HG02763 (cell line): ENCODE results near the gene RBMS3.
"Not testable (repeated sequence)": the region's sequence is repeated elsewhere in the genome, so short reads cannot be mapped to it uniquely, and the experiment has no call there.

Experiments used
- ATAC-seq: cut with Tn5 transposase; IDR thresholded peaks from one replicate; pipeline ENCODE4 v1.9.1; 2021; ENCODE audit warnings: mild to moderate bottlenecking, moderate library complexity; ENCODE audit not compliant: unreplicated experiment

Gene RBMS3

DNA sequence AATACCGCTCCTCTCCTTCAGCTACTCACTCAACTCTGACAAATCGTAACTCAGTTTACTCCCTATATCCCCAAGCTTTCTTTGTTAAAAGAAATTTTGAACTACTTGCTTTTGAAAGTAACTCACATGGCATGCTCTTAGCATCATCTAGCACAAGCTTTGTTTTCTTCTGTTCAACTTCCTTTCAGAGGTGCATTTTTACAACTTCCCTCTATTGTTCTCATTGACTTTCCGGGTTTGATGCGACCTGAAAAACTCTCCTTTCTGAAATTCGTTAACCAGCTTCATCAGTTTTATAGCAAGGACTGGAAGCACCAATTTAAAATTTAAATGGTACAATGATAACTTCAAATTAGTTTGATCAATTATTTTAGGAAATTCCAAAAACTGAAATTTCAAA, 696.0 kb downstream of the RBMS3 start:
- ATAC-seq, result no peak

DNA sequence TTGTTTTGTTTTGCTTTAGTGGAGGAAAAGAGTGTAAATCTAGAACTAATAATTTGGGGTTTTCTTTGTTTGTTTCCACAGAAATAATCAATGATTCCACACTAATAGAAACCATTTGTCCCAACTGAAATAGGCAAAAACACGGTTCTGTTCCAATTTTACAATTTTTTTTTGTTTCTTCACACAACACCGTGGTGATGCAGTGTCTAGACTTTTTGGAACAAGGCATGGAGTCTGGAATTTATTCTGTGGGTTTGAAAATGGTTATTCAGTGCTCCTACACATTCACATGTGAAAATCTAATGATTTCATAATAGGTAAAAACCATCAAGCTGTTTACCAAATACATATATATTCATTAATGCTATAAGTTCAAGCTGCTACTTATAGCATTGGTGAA, 696.5 kb downstream of the RBMS3 start:
- ATAC-seq, result no peak

DNA sequence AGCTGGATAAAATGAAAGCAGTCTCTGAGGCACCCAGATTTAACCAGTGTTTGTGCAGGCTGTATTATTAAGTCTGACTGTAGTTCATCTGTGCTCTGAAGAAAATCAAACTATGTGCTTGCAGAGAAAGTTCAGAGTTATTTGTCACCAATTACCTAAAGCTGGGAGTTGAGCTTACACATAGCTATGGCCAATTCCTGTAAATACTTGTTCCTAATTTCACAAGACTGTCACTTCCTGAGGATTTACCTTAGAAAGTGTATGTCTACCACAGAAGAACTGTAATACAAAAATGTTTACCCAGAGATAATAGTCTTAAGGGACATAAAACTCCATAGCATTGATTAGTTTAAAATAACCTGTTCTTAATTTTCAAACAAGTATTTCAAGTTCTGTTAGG, 697.2 kb downstream of the RBMS3 start:
- no peak for ATAC-seq

DNA sequence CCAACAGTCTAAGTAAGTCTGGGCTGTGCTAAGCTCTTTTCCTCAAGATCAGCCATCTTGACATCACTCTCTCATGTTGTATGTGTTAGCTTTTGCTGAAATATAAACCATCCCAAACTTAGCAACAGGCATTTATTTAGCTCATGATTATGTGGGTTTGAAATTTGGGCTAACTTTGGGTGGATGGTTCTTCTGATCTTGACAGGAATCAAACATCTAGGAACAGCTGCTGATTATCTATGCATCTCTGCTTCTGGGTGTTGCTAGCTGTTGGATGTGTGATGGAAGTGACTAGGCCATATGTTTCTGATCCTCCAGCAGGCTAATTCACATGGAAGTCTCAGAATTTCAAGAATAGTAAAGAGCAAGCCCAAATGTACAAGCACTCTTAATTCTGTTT, 710.3 kb downstream of the RBMS3 start:
- ATAC-seq, result no peak

DNA sequence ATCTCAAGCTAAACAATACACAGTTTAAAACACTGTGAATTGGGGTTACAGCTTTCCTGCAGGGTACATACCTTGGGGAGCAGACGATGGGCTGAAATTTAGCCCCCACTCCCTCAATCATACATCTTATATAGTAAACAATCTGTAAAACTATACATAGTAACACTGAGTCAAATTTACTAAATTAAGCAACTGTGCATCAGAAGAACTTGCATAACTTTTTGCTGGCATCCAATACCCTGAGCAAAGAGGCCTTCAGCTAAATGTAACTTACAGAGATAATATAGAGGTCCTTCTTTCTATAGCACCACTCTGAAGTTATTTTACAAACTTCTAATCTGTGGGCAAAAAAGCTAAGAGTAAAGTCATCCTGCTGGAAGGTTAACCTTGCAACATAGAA, 721.9 kb downstream of the RBMS3 start:
- ATAC-seq, result no peak

DNA sequence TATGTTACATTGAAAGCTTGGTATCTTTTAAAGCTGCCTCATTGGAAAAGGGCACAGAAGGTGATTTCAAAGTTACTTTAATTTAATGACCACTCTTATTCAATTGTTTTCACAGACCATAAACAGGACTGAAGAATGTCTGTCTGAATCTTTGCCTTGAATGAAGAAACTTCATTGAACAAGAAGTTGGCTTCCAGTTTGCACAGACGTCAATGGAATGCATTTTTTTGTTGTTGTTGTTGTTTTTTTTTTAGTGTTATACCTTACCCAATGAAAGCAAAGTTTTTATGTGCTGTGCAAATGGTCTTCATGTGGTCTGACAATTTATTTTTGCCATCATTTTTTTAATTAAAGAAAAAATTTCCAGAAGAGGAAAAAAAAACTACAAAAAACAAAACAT, 722.9 kb downstream of the RBMS3 start:
- no peak for ATAC-seq

DNA sequence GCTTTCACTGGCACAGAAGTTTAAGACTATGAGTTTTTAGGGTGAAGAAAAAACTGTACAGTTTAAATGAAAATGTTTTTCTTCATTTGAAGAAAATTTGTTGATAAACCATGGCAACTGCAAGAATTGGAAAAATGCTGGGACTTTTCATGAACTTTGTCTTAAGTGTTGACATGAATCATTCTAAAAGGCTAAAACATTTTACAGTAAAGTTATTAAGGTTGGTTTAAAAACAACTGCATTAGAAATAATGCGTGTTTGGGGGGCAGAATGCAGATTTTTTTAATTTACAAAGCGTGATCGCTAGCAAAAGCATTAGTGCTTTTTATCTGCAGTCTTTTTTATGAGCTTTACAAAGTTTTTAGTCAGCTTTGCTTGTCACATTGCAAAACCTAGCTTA, 723.6 kb downstream of the RBMS3 start:
- ATAC-seq, result no peak

DNA sequence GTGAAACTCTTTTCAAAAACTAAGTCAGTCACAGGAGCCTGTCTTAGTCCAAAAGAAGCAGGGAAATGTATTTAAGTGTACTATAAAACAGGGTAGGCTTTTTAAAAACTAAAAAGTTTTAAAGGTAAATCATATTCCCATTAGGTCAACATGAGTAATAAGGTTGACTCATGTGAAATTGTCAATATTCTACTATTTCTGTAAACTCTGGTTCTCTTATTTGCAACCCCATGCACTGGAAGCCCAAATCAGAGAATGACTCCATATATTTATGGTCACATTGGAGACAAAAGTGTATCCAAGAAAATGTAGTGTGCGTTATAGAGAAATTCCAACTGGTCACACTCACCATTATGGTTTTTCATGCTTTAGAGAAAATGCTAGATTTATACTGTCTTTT, 725.2 kb downstream of the RBMS3 start:
- ATAC-seq, result no peak

DNA sequence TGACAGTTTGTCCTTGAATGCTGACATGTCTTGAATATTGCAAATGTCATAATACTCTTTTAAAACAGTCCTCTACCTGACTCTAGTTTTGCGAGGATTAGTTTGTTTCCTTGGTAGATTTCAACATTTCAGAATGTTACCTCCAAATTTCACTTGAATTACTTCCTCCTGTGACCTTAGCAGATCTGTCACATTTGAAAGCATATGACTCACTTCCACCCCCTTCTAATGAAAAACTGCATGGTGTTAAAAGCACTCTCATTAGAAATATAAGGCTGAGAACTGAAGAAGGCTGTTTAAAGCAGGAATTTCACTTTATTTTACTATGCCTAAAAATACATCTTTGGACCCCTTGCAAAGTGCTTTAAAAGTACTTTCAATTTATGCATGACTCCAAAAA, 726.8 kb downstream of the RBMS3 start:
- ATAC-seq, result no peak

DNA sequence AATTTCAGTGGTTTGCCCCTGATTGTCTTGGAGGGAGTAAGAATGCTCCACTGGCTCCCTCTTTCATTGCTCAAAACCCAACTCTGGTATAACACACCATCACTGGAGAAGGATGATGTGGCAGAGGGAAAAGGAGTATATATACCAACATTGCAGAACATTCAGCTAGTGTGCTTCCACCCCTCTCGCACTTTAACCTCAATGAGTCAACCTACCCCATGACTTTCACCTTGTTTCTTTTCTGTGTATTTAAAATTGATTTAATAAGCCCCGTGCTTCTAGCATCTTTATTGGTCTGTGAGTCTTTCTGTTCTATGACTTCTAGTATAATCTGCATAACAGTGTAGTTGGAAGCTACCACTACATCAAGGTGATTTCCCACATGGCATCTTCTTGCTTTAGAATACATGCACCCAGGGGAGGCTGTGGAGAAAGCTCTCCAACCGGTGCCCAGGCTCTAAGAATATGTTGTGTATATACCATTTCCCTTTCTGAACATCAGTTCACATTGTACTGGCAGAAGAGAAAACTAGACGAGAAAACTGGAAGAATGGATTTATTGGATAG, 730.4 kb downstream of the RBMS3 start:
- ATAC-seq, result no peak

DNA sequence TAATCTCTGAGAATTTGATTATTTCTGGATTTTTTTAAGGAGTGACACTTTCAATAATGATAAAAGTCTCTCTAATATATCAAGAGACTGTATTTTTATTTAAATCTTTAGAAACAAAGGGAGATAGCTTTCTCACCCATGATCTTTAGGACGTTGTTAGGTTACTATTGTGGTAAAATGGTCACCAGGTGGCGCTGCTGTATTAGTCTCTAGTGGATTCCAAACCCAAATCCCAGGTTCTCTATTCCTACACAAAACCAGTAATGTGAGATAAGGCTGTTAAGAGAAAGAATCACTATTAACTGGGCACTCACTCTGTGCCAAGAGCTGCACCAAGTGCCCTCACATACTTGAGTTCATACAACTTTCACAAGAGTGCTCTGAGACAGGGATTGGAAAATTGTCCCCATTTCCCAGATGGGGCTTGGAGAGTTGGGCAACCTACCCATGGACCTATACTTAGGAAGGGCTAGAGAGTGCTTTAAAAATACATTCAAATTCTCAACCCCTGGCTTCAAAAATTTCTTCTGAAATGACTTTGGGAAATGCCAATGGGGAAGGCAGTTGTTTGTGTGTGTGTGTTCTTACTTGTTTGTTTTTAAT, 732.2 kb downstream of the RBMS3 start:
- ATAC-seq, result no peak

DNA sequence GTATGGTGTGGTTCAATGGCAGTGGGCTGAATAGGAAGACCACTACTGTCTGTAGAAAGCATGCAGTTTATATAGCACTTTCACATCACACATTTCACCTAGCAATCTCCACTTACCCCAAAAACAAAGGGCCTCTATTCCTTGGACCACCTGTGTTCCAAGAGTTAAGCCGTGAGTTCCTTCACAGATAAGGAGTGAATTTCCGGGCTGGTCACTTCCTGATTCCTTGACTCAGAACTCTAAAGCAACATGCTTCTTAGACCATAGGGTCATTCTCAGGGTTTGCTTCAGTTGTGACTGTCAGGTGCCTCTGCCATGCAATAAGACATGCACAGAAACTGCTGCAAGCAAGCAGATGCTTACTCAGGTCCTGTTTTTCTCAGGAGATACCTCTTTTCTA, 737.0 kb downstream of the RBMS3 start:
- ATAC-seq, result no peak

DNA sequence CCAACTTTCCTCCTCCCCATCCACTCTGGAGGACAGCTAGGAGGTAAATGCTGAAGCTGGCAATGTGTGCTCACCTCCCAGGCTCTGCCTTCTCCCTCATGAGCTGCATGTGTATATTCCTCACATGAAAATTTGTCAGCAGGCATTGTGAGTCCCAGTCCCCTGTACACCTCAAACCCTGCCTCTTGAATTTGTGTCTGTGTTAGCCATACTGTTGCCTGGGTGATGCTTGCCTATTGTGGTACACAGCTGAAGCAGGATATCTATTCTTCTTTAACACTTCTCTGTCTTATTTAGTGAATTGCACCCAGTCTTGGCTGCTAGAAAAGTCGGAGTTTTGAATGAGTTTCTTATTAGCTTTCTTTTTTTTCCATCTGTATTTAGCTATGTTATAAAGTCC, 739.5 kb downstream of the RBMS3 start:
- ATAC-seq, result no peak

DNA sequence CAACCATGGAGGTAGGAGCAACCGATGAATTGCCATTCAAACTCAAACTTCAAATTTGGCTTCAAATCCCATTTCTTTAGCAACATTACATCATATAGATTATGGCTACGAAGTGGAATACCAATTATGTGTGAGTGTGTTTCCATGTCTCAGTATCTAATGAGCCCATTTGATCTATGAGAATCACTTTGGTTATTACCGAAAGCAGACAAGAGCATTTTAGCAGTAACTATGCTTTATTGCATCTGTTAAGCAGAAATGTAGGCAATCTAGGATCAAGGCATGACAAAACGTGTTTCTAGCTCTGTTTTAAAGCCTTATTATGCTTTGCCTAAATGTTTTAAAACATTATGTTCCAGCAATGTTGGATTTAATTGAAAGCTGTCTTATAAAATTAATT, 743.6 kb downstream of the RBMS3 start:
- no peak for ATAC-seq

DNA sequence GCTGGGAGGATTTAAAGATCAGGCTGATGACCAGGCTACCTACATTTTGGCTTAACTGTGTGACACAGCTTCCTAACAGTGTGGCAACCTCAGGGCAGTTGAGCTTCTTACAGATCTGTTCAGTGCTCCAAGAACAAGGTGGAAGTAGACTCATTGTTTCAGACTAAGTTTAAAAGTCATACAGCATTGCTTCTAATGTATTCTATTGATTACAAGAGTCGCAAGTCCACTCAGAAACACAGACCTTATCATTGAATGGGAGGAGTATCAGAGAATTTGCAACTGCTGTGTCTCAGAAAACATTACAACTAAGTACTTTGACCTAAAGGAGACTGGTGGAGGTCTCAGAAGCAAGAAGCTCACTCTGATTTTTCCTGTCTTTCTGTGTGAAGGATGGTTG, 746.0 kb downstream of the RBMS3 start:
- ATAC-seq, result no peak

DNA sequence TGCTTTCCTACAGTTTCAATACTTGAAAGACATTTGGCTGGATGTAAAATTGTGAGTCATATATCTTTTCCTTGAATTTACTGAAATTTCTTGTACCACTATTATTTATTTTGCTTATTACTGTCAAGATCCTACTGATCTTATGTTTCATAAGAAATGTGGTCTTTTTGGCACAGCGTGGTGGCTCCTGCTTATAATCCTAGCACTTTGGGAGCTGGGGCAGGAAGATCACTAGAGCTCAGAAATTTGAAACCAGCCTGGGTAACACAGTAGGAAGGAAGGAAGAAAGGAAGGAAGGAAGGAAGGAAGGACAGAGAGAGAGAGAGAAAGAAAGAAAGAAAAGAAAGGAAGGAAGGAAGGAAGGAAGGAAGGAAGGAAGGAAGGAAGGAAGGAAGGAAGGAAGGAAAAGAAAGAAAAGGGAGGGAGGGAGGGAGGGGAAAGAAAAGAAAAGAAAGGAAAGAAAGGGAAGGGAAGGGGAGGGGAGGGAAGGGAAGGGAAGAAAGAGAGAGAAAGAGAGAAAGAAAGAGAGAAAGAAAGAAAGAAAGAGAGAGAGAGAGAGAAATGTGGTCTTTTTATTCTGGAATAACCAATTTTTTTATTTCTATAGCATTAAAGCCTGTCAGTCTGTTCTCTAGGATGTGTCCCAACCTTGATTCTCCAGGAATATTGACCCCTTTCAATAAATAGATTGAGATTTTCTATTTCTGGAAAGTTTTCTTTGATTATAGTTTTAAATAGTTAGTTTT, 753.5 kb downstream of the RBMS3 start:
- ATAC-seq, result no peak

DNA sequence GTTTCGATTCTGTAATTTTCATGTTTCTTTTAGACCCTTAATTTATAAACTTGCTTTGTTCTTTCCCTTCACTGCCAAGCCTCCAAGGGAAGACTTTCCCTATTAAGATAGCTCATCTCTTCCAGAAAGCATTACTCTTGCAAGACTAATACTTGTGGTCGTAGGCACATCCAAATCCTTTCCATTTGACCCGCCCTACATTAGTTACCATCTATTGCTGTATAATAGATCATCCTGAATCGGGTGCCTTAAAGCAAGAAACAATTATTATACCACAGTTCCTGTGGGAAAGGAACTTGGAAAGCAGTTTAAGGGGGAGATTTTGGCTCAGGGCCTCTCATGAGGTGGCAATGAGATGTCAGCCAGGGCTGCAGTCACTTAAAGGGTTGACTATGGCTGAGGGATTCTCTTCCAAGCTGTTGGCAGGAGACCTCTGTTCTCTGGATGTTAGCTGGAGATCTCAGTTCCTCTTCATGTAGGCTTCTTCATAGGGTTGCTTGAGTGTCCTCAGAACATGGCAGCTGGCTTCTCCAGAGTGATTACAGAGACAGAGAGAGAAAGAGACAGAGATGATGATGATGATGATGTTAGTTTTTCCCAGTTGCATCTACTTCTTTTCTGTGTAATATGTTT, 755.2 kb downstream of the RBMS3 start:
- no peak for ATAC-seq

DNA sequence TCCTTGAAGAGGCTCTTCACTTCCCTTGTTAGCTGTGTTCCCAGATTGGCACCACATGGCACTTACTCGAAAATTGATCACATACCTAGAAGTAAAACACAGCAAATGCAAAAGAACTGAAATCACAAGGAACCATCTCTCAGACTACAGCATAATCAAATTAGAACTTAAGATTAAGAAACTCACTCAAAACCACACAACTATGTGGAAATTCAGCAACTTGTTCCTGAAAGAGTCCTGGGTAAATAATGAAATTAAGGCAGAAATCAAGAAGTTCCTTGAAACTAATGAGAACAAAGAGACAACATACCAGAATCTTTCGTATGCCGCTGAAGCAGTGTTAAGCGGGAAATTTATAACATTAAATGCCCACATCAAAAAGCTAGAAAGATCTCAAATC, 759.3 kb downstream of the RBMS3 start:
- ATAC-seq, result no peak

DNA sequence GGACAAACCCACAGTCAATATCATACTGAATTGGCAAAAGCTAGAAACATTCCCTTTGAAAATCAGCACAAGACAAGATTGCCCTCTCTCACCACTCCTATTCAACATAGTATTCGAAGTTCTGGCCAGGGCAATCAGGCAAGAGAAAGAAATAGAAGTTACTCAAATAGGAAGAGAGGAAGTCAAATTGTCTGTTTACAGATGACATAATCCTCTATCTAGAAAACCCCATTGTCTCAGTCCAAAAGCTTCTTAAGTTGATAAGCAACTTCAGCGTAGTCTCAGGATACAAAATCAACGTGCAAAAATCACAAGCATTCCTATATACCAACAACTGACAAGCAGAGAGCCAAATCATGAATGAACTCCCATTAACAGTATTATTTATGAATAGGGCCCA, 760.6 kb downstream of the RBMS3 start:
- not testable (repeated sequence) for ATAC-seq

DNA sequence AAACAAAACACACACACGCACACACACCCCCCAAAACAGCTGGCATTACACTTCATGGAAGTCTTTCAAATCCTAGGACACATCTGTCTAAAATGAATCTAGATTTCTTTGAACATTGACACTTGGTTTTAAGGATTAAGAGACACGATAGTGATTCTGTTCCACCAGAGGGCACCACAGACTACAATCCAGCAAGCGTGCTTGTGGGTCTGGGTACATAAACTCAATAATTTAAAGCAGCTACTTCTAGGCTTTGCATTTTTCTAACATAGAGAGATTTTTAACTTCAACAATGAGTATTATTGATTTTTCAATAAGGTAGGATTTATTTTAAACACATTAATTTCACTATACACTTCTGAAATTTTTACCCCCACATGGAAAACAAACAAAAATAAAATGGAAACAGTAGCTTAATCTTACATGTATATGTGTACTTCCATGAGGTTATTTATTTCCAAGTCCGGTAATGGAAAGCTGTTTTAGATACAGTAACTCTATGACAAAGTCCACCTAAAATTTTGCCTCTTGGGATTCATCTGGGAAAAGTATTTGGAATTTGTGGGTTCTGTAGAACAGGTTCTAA, 761.5 kb downstream of the RBMS3 start:
- ATAC-seq, result no peak

DNA sequence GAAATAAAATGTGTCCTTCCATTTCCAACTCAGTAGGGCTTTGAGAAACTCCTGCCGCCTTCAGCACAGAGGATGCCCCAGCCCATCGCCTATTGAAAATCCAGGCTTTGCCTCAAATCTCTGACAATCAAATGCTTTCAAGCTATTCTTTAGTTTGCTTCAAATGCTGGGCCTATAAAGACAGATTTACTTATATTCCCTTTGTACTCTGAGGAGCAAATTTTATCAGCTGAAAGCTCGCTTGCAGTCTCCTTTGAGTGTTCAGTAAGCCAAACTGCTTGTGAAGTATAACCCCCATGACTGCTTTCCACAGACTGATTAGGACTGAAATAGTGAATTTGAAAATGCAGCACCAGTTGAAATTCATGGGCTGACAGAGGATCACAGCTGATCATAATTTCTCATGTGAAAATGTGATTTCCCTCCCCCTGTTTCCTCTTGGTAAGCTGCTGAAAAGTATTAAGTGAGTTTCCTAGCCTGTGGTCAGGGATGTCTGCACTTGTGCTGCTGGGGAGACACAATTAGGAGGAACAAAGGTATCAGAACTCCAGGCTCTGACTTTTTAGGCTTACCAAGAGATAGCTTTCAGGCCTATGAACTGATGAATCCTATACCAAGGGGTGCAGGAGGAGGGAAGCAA, 762.2 kb downstream of the RBMS3 start:
- no peak for ATAC-seq
